Measurements from ENCODE around the gene CCT2.

GRCh38 chr12:69566603-69567002, 18.7 kb upstream of the CCT2 start:
- TF ChIP-seq, protein P1, sequence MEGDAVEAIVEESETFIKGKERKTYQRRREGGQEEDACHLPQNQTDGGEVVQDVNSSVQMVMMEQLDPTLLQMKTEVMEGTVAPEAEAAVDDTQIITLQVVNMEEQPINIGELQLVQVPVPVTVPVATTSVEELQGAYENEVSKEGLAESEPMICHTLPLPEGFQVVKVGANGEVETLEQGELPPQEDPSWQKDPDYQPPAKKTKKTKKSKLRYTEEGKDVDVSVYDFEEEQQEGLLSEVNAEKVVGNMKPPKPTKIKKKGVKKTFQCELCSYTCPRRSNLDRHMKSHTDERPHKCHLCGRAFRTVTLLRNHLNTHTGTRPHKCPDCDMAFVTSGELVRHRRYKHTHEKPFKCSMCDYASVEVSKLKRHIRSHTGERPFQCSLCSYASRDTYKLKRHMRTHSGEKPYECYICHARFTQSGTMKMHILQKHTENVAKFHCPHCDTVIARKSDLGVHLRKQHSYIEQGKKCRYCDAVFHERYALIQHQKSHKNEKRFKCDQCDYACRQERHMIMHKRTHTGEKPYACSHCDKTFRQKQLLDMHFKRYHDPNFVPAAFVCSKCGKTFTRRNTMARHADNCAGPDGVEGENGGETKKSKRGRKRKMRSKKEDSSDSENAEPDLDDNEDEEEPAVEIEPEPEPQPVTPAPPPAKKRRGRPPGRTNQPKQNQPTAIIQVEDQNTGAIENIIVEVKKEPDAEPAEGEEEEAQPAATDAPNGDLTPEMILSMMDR (IDR thresholded peaks at IDR 0.05; ENCODE audit: poor library complexity) = no peak
- TF ChIP-seq EZH2 (IDR thresholded peaks at IDR 0.05; ENCODE audit: borderline replicate concordance) = no peak
